HEK293 (cell line): Measurements from ENCODE around the gene WWOX.

Experiments used
- CTCF ChIA-PET: fragments of 350-600 bp; formaldehyde crosslinking; extraction: SDS; loops from one replicate; lab custom pipeline; 2021; ENCODE audit warnings: antibody characterized with exemption; lab: Yijun Ruan, JAX
- POLR2A ChIA-PET: fragments of 300-600 bp; formaldehyde crosslinking; extraction: SDS; loops from one replicate; lab custom pipeline; 2020; ENCODE audit warnings: antibody characterized with exemption, inconsistent platforms; lab: Yijun Ruan, JAX
- H3K27ac ChIP-seq: fragments of 200-500 bp; sonication (Bioruptor generic); 2 replicates; pipeline ENCODE4 v1.5.1; 2014; ENCODE audit warnings: low read depth, low read length, control low read depth, inconsistent platforms; ENCODE audit errors: extremely low read depth
- H3K36me3 ChIP-seq, 2 experiments: fragments of 200-500 bp in 1 of 2; sonication (Bioruptor generic) in 1 of 2; 1 replicate in 1 of 2; 2 replicates in 1 of 2; pipeline ENCODE4 v1.5.1; 2014 to 2017; ENCODE audit warnings: inconsistent platforms in 2 of 2, low read length in 2 of 2; ENCODE audit not compliant: control insufficient read depth in 2 of 2, insufficient read depth in 1 of 2
- H3K4me1 ChIP-seq: fragments of 200-500 bp; sonication (Bioruptor generic); 2 replicates; pipeline ENCODE4 v1.5.1; 2014; ENCODE audit warnings: mild to moderate bottlenecking, low read length, inconsistent platforms; ENCODE audit not compliant: control insufficient read depth, insufficient read depth
- H3K4me3 ChIP-seq: 2 replicates; pipeline ENCODE4 v1.5.1; 2011; ENCODE audit warnings: low read depth, mild to moderate bottlenecking, control low read depth, low read length, moderate library complexity
- H3K9me3 ChIP-seq: fragments of 200-500 bp; sonication (Bioruptor generic); 2 replicates; pipeline ENCODE4 v1.5.1; 2014; ENCODE audit warnings: low read depth, low read length, inconsistent platforms; ENCODE audit not compliant: control insufficient read depth, insufficient read depth
- HIC1 ChIP-seq: fragments of 450-650 bp; formaldehyde crosslinking; IDR thresholded peaks from 2 replicates; pipeline ENCODE4 v1.5.1; 2016; ENCODE audit warnings: missing biosample characterization, missing genetic modification characterization
- HOXD13 ChIP-seq: sonication (generic); formaldehyde crosslinking; IDR thresholded peaks from 2 replicates; pipeline ENCODE4 v1.8.0; 2022; ENCODE audit warnings: missing genetic modification reagents, borderline replicate concordance
- MEIS1 ChIP-seq: sonication (generic); formaldehyde crosslinking; IDR thresholded peaks from 2 replicates; pipeline ENCODE4 v1.8.1; 2022; ENCODE audit warnings: missing genetic modification reagents, mild to moderate bottlenecking, borderline replicate concordance
- MYNN ChIP-seq: fragments of 450-650 bp; formaldehyde crosslinking; IDR thresholded peaks from 2 replicates; pipeline ENCODE4 v1.5.1; 2016; ENCODE audit warnings: missing biosample characterization, missing genetic modification characterization, borderline replicate concordance
- OVOL3 ChIP-seq: fragments of 450-650 bp; formaldehyde crosslinking; IDR thresholded peaks from 2 replicates; pipeline ENCODE4 v1.5.1; 2016; ENCODE audit warnings: missing biosample characterization, missing genetic modification characterization
- SALL2 ChIP-seq: fragments of 450-650 bp; formaldehyde crosslinking; IDR thresholded peaks from 2 replicates; pipeline ENCODE4 v1.5.0; 2017; ENCODE audit warnings: missing biosample characterization, mild to moderate bottlenecking, missing genetic modification characterization, borderline replicate concordance
- SP2 ChIP-seq: fragments of 450-650 bp; formaldehyde crosslinking; IDR thresholded peaks from 2 replicates; pipeline ENCODE4 v1.5.1; 2016; ENCODE audit warnings: missing biosample characterization, missing genetic modification characterization
- SP7 ChIP-seq: fragments of 450-650 bp; formaldehyde crosslinking; IDR thresholded peaks from 2 replicates; pipeline ENCODE4 v1.5.1; 2016; ENCODE audit warnings: missing biosample characterization, missing genetic modification characterization
- TSHZ1 ChIP-seq: fragments of 450-650 bp; formaldehyde crosslinking; IDR thresholded peaks from 2 replicates; pipeline ENCODE4 v1.5.1; 2016; ENCODE audit warnings: missing biosample characterization, missing genetic modification characterization, borderline replicate concordance
- WT1 ChIP-seq: fragments of 450-650 bp; formaldehyde crosslinking; IDR thresholded peaks from 2 replicates; pipeline ENCODE4 v1.5.1; 2016; ENCODE audit warnings: missing biosample characterization, missing genetic modification characterization
- YY2 ChIP-seq: fragments of 450-650 bp; formaldehyde crosslinking; IDR thresholded peaks from 2 replicates; pipeline ENCODE4 v1.5.1; 2016; ENCODE audit warnings: missing biosample characterization, missing genetic modification characterization
- ZBTB20 ChIP-seq: fragments of 450-650 bp; formaldehyde crosslinking; IDR thresholded peaks from 2 replicates; pipeline ENCODE4 v1.5.1; 2016; ENCODE audit warnings: missing biosample characterization, missing genetic modification characterization
- ZEB2 ChIP-seq: fragments of 450-650 bp; formaldehyde crosslinking; IDR thresholded peaks from 2 replicates; pipeline ENCODE4 v1.5.1; 2016; ENCODE audit warnings: missing biosample characterization, missing genetic modification characterization
- ZFP37 ChIP-seq: fragments of 450-650 bp; formaldehyde crosslinking; IDR thresholded peaks from 2 replicates; pipeline ENCODE4 v1.5.1; 2016; ENCODE audit warnings: missing biosample characterization, missing genetic modification characterization
- ZNF133 ChIP-seq: fragments of 450-650 bp; formaldehyde crosslinking; IDR thresholded peaks from 2 replicates; pipeline ENCODE4 v1.5.1; 2016; ENCODE audit warnings: missing biosample characterization, missing genetic modification characterization
- ZNF174 ChIP-seq: fragments of 450-650 bp; formaldehyde crosslinking; IDR thresholded peaks from 2 replicates; pipeline ENCODE4 v1.5.0; 2017; ENCODE audit warnings: missing biosample characterization, mild to moderate bottlenecking, missing genetic modification characterization
- ZNF274 ChIP-seq, 2 experiments: fragments of 200-500 bp in 1 of 2; fragments of 450-650 bp in 1 of 2; sonication (Bioruptor generic) in 1 of 2; formaldehyde crosslinking in 1 of 2; IDR thresholded peaks; 2 replicates each; pipeline versions ENCODE4 v1.5.1 to v1.6.1; 2014 to 2016; ENCODE audit warnings: borderline replicate concordance in 1 of 2, inconsistent platforms in 1 of 2, low read length in 1 of 2, missing biosample characterization in 1 of 2, missing genetic modification characterization in 1 of 2
- ZNF292 ChIP-seq: fragments of 450-650 bp; formaldehyde crosslinking; IDR thresholded peaks from 2 replicates; pipeline ENCODE4 v1.5.1; 2016; ENCODE audit warnings: low read depth, missing biosample characterization, missing genetic modification characterization, borderline replicate concordance
- ZNF350 ChIP-seq: fragments of 450-650 bp; formaldehyde crosslinking; IDR thresholded peaks from 2 replicates; pipeline ENCODE4 v1.5.0; 2017; ENCODE audit warnings: missing biosample characterization, mild to moderate bottlenecking, missing genetic modification characterization
- ZNF391 ChIP-seq: fragments of 450-650 bp; formaldehyde crosslinking; IDR thresholded peaks from 2 replicates; pipeline ENCODE4 v1.5.1; 2016; ENCODE audit warnings: low read depth, missing biosample characterization, missing genetic modification characterization, borderline replicate concordance
- ZNF423 ChIP-seq: fragments of 450-650 bp; formaldehyde crosslinking; IDR thresholded peaks from 2 replicates; pipeline ENCODE4 v1.5.1; 2016; ENCODE audit warnings: missing biosample characterization, missing genetic modification characterization
- ZNF530 ChIP-seq: fragments of 450-650 bp; formaldehyde crosslinking; IDR thresholded peaks from 2 replicates; pipeline ENCODE4 v1.5.1; 2016; ENCODE audit warnings: low read depth, missing biosample characterization, missing genetic modification characterization
- ZNF555 ChIP-seq: fragments of 450-650 bp; formaldehyde crosslinking; conservative IDR thresholded peaks from 2 replicates; pipeline ENCODE4 v1.5.1; 2017; ENCODE audit warnings: missing biosample characterization, mild to moderate bottlenecking, missing genetic modification characterization, inconsistent platforms
- ZNF624 ChIP-seq: fragments of 450-650 bp; formaldehyde crosslinking; IDR thresholded peaks from 2 replicates; pipeline ENCODE4 v1.5.1; 2017; ENCODE audit warnings: missing biosample characterization, missing genetic modification characterization
- ZSCAN30 ChIP-seq: fragments of 450-650 bp; IDR thresholded peaks from 2 replicates; pipeline ENCODE4 v1.5.1; 2018; ENCODE audit warnings: missing biosample characterization, mild to moderate bottlenecking, missing genetic modification characterization, moderate library complexity

The WWOX gene

GRCh38 chr16:78364556-78364880, 265.1 kb downstream of the WWOX start:
- POLR2A ChIA-PET, result no interaction called here
- H3K36me3 ChIP-seq, result no peaks in the 10 kb centered on the region
- H3K4me1 ChIP-seq, result 0 out of 2 replicates have a peak, but pooled peaks cover 2% of the 10 kb centered on the region
- H3K9me3 ChIP-seq, result no peaks in the 10 kb centered on the region
- CTCF ChIA-PET, result no interaction called here
- no peak for TF ChIP-seq ZNF530 (tag by site-specific recombination)
- no peak for TF ChIP-seq ZNF133 (tag by site-specific recombination)
- TF ChIP-seq SP7 (tag by site-specific recombination), result 0 out of 2 replicates have a peak, but pooled peaks have one; percentile 18
- TF ChIP-seq OVOL3 (tag by site-specific recombination), result peak; percentile 22; the same call in 1 of the 2 replicates
- TF ChIP-seq ZNF174 (tag by site-specific recombination), result no peak
- no peak for TF ChIP-seq ZNF292 (tag by site-specific recombination)
- H3K4me3 ChIP-seq, result no peak overlapping the region
- no peak overlapping the region for H3K27ac ChIP-seq

GRCh38 chr16:78365366-78365765, 265.9 kb downstream of the WWOX start:
- no peaks in the 10 kb centered on the region for H3K9me3 ChIP-seq
- TF ChIP-seq ZBTB20 (tag by site-specific recombination) (peak; percentile 16; the same call in 1 of the 2 replicates), ZNF274 (IDR thresholded peaks at IDR 0.05; ENCODE audit: low read length) (no peak), ZNF274 (tag by site-specific recombination; IDR thresholded peaks at IDR 0.05; ENCODE audit: borderline replicate concordance) (no peak), ZEB2 (tag by site-specific recombination) (no peak), ZNF350 (tag by site-specific recombination) (no peak), SALL2 (tag by site-specific recombination) (no peak)
- no peaks in the 10 kb centered on the region for H3K36me3 ChIP-seq
- CTCF ChIA-PET, result no interaction called here
- H3K27ac ChIP-seq, result no peak overlapping the region
- no peak overlapping the region for H3K4me3 ChIP-seq
- 0 out of 2 replicates have a peak, but pooled peaks cover 2% of the 10 kb centered on the region for H3K4me1 ChIP-seq
- POLR2A ChIA-PET, result no interaction called here

- no peak overlapping the region for H3K27ac ChIP-seq
- ChIA-PET POLR2A (no interaction called here), CTCF (interaction anchor here (0.5 kb wide), 1 partner anchor 16 kb away, joined by 4 read pairs; no protein-coding TSS in a partner anchor)
- no peaks in the 10 kb centered on the region for H3K9me3 ChIP-seq
- no peak overlapping the region for H3K4me3 ChIP-seq
- H3K4me1 ChIP-seq, result 0 out of 2 replicates have a peak, but pooled peaks cover 2% of the 10 kb centered on the region
- no peaks in the 10 kb centered on the region for H3K36me3 ChIP-seq
- TF ChIP-seq HOXD13 (CRISPR knock-in tag) (no peak), ZNF555 (no peak), SP2 (tag by site-specific recombination) (no peak), MYNN (tag by site-specific recombination) (no peak), ZFP37 (tag by site-specific recombination) (no peak), ZSCAN30 (tag by site-specific recombination) (no peak), WT1 (tag by site-specific recombination) (no peak), MEIS1 (no peak), ZNF391 (tag by site-specific recombination) (no peak), OVOL3 (tag by site-specific recombination) (no peak), TSHZ1 (tag by site-specific recombination) (no peak), ZNF423 (tag by site-specific recombination) (no peak), ZNF624 (no peak), YY2 (tag by site-specific recombination) (no peak), HIC1 (tag by site-specific recombination) (no peak)
Observed at GRCh38 chr16:78368121-78369102, 269.0 kb downstream of the WWOX start.
